GM12878 (cell line): Measurements from ENCODE around the gene CASK. TPM values are rescaled to one million over a fixed set of nuclear protein-coding genes. Genes with fewer than 3 reads are reported as not detected.

Experiments used
- ATAC-seq: fragments of 200-7000 bp; cut with Tn5 transposase; 3 replicates; pipeline ENCODE4 v1.9.1; 2020; ENCODE audit warnings: mild to moderate bottlenecking, moderate library complexity
- BruUV-seq: library from RNA; stranded (reverse); fragments of 400-500 nt; replicated peaks from 2 replicates; lab custom pipeline; 2021; lab: Mats Ljungman, UMichigan
- CTCF ChIA-PET: fragments of 300-600 bp; sonication (Branson Sonifier 250); formaldehyde crosslinking; extraction: SDS; loops from one replicate; lab custom pipeline; 2021; ENCODE audit warnings: inconsistent platforms; lab: Yijun Ruan, JAX
- POLR2A ChIA-PET: fragments of 350-600 bp; formaldehyde crosslinking; extraction: SDS; loops from one replicate; lab custom pipeline; 2021; ENCODE audit warnings: inconsistent platforms; lab: Charles Lee
- RAD21 ChIA-PET: fragments of 300-600 bp; sonication (Branson Sonifier 250); formaldehyde crosslinking; loops from one replicate; lab custom pipeline; 2023; ENCODE audit warnings: antibody characterized with exemption; ENCODE audit not compliant: unreplicated experiment; lab: Charles Lee
- SMC1A ChIA-PET: fragments of 300-600 bp; sonication (Branson Sonifier 250); formaldehyde crosslinking; loops from one replicate; lab custom pipeline; 2023; ENCODE audit not compliant: unreplicated experiment, uncharacterized antibody; lab: Charles Lee
- DNase-seq: peaks from one replicate; pipeline ENCODE4 v3.0.0-alpha.2; 2011; ENCODE audit warnings: low read depth, low spot score
- FAIRE-seq: peaks from 3 replicates; lab custom pipeline; 2011; peaks lifted over from hg19 to GRCh38; lab: Jason Lieb, UNC
- H2AFZ ChIP-seq: 2 replicates; pipeline ENCODE4 v1.6.0; 2011; ENCODE audit warnings: low read depth, low read length, control low read depth; ENCODE audit not compliant: control insufficient read depth
- H3K27ac ChIP-seq: 2 replicates; pipeline ENCODE4 v1.5.1; 2011; ENCODE audit warnings: control low read depth; ENCODE audit not compliant: control insufficient read depth, insufficient read depth
- H3K27me3 ChIP-seq, 2 experiments: replicated peaks in 1 of 2; 2 replicates each; pipeline versions ENCODE4 v1.6.0 to v1.6.1; 2011; ENCODE audit warnings: low read length in 1 of 2; ENCODE audit not compliant: control insufficient read depth in 2 of 2, insufficient read depth in 2 of 2
- H3K36me3 ChIP-seq, 2 experiments: 2 replicates each; pipeline ENCODE4 v1.5.1; 2011; ENCODE audit warnings: low read length in 1 of 2; ENCODE audit not compliant: control insufficient read depth in 2 of 2, insufficient read depth in 2 of 2
- H3K4me1 ChIP-seq: 2 replicates; pipeline ENCODE4 v1.6.1; 2011; ENCODE audit warnings: mild to moderate bottlenecking, low read length, moderate library complexity, mixed read lengths; ENCODE audit not compliant: control insufficient read depth, insufficient read depth
- H3K4me2 ChIP-seq: 2 replicates; pipeline ENCODE4 v1.6.0; 2011; ENCODE audit warnings: control low read depth; ENCODE audit not compliant: control insufficient read depth, insufficient read depth
- H3K4me3 ChIP-seq: fragments of 200-600 bp; sonication (generic); 2 replicates; pipeline ENCODE4 v1.5.1; 2016
- H3K79me2 ChIP-seq: 2 replicates; pipeline ENCODE4 v1.6.0; 2011; ENCODE audit warnings: low read length; ENCODE audit not compliant: control insufficient read depth, insufficient read depth
- H3K9ac ChIP-seq: 2 replicates; pipeline ENCODE4 v1.8.0; 2011; ENCODE audit warnings: low read length, control low read depth, mixed read lengths; ENCODE audit not compliant: control insufficient read depth, insufficient read depth
- H3K9me3 ChIP-seq: replicated peaks from 3 replicates; pipeline ENCODE4 v1.5.1; 2011; ENCODE audit warnings: mild to moderate bottlenecking, low read length; ENCODE audit not compliant: control insufficient read depth, insufficient read depth
- H4K20me1 ChIP-seq: 2 replicates; pipeline ENCODE4 v1.6.0; 2011; ENCODE audit not compliant: control insufficient read depth, insufficient read depth
- ATF2 ChIP-seq: IDR thresholded peaks from 2 replicates; pipeline ENCODE4 v1.6.1; 2012; ENCODE audit warnings: low read length, inconsistent platforms
- CHD1 ChIP-seq: IDR thresholded peaks from 2 replicates; pipeline ENCODE4 v1.6.1; 2012; ENCODE audit warnings: low read depth, low read length, improper control_type of control experiment
- HDAC2 ChIP-seq: fragments of 200-600 bp; sonication (generic); IDR thresholded peaks from 2 replicates; pipeline ENCODE4 v1.6.1; 2017
- IKZF1 ChIP-seq: fragments of 450-650 bp; conservative IDR thresholded peaks from 2 replicates; pipeline ENCODE4 v1.6.1; 2017; ENCODE audit warnings: antibody characterized with exemption, mild to moderate bottlenecking
- LARP7 ChIP-seq: fragments of 450-650 bp; IDR thresholded peaks from 2 replicates; pipeline ENCODE4 v1.6.1; 2017; ENCODE audit warnings: mild to moderate bottlenecking
- MLLT1 ChIP-seq: fragments of 450-650 bp; IDR thresholded peaks from 2 replicates; pipeline ENCODE4 v1.6.1; 2016; ENCODE audit warnings: mild to moderate bottlenecking
- NBN ChIP-seq: fragments of 450-650 bp; IDR thresholded peaks from 2 replicates; pipeline ENCODE4 v1.6.1; 2016
- POLR2AphosphoS2 ChIP-seq: IDR thresholded peaks from 2 replicates; pipeline ENCODE4 v1.6.1; 2011; ENCODE audit warnings: low read depth, mild to moderate bottlenecking, low read length, improper control_type of control experiment, moderate library complexity
- RB1 ChIP-seq: fragments of 450-650 bp; formaldehyde crosslinking; IDR thresholded peaks from 2 replicates; pipeline ENCODE4 v1.6.1; 2017; ENCODE audit warnings: mild to moderate bottlenecking, borderline replicate concordance
- RBBP5 ChIP-seq: fragments of 200-600 bp; sonication (generic); conservative IDR thresholded peaks from 2 replicates; pipeline ENCODE4 v1.6.1; 2016
- SIX5 ChIP-seq: IDR thresholded peaks from 2 replicates; pipeline ENCODE4 v1.6.1; 2011; ENCODE audit warnings: mild to moderate bottlenecking, low read depth, low read length, moderate library complexity; ENCODE audit not compliant: severe bottlenecking
- SMAD1 ChIP-seq: fragments of 450-650 bp; IDR thresholded peaks from 2 replicates; pipeline ENCODE4 v1.6.1; 2018; ENCODE audit warnings: mild to moderate bottlenecking, low read depth; ENCODE audit not compliant: partially characterized antibody
- SUPT20H ChIP-seq: IDR thresholded peaks from 2 replicates; pipeline ENCODE4 v1.6.1; 2011; ENCODE audit warnings: low read depth, mild to moderate bottlenecking, low read length, moderate library complexity, borderline replicate concordance; ENCODE audit not compliant: control insufficient read depth
- WRNIP1 ChIP-seq: IDR thresholded peaks from 2 replicates; pipeline ENCODE4 v1.6.1; 2011; ENCODE audit warnings: low read depth, low read length, improper control_type of control experiment, borderline replicate concordance
- YY1 ChIP-seq: IDR thresholded peaks from 2 replicates; pipeline ENCODE4 v1.6.1; 2011; ENCODE audit warnings: low read depth, mild to moderate bottlenecking, low read length
- ZNF592 ChIP-seq: fragments of 450-650 bp; IDR thresholded peaks from 2 replicates; pipeline ENCODE4 v1.6.1; 2017; ENCODE audit warnings: mild to moderate bottlenecking, moderate library complexity
- ZNF622 ChIP-seq: fragments of 450-650 bp; IDR thresholded peaks from 2 replicates; pipeline ENCODE4 v1.6.1; 2017; ENCODE audit warnings: mild to moderate bottlenecking, inconsistent platforms
- WGBS: methylation state at CpG from one replicate; pipeline ENCODE4 v1.1.6; 2016; ENCODE audit warnings: low lambda C conversion rate; ENCODE audit not compliant: insufficient replicate concordance, insufficient coverage; ENCODE audit errors: missing lambda C conversion rate; 5-methylcytosine and 5-hydroxymethylcytosine counted together
- in situ Hi-C: fragments of 300-500 bp; cut with MboI; formaldehyde crosslinking; loops from 9 replicates; pipeline ENCODE4 v1.14.3; 2018; ENCODE audit warnings: mixed read lengths
- intact Hi-C: fragments of 100-400 bp; cut with micrococcal nuclease; formaldehyde crosslinking; loops from one replicate; pipeline ENCODE4 v1.14.2; 2022; ENCODE audit not compliant: unreplicated experiment
- polyA plus RNA-seq, 11 experiments: library from polyadenylated mRNA; depleted of rRNA in 4 of 11; unstranded in 6 of 11; stranded (reverse) in 5 of 11; fragments of >200 nt; fragmentation: Nextera tagmentation in 4 of 11; fragmentation: Illumina TruSeq in 1 of 11; extraction: Ambion mirVana in 4 of 11; extraction: Trizol in 1 of 11; gene quantifications; 1 replicate in 1 of 11; 2 replicates in 10 of 11; pipeline versions ENCODE4 v1.2.1 to v1.2.3, GENCODE V29; 2011 to 2016; ENCODE audit warnings: inconsistent platforms in 2 of 11, missing spikeins in 2 of 11, low read depth in 1 of 11
- total RNA-seq, 4 experiments: library from RNA; depleted of rRNA in 3 of 4; stranded (reverse); fragments of >200 nt in 3 of 4; fragmentation: Illumina TruSeq in 1 of 4; extraction: Trizol in 1 of 4; gene quantifications; 2 replicates each; pipeline versions ENCODE4 v1.2.1 to v1.2.3, GENCODE V29; 2013 to 2021

Gene CASK
- total and polyA plus RNA-seq, 10 of the 15 experiments (the other 5 are each of a cell fraction or from before 2014, with no cell fraction given), result 0.60 to 45.9 (median 4.8) TPM

GRCh38 chrX:41480508-41481260 is 442.7 kb downstream of the CASK start:
- no peaks in the 10 kb centered on the region for H3K79me2 ChIP-seq
- H3K36me3 ChIP-seq, result no peaks in the 10 kb centered on the region
- H3K4me2 ChIP-seq, result no peak overlapping the region
- no peak overlapping the region for H3K4me3 ChIP-seq
- H4K20me1 ChIP-seq, result no peaks in the 10 kb centered on the region
- no peaks in the 10 kb centered on the region for H3K9me3 ChIP-seq
- no peak overlapping the region for H2AFZ ChIP-seq
- ChIA-PET CTCF (interaction anchor here (0.7 to 1.6 kb wide), 8 partner anchors 11 to 268 kb away, joined by 3 to 4 read pairs (median 3); no protein-coding TSS in a partner anchor), POLR2A (no interaction called here), RAD21 (interaction anchor here (0.7 kb wide), 1 partner anchor 204 kb away, joined by 3 read pairs; no protein-coding TSS in a partner anchor), SMC1A (interaction anchor here (0.9 to 1.4 kb wide), 2 partner anchors 47 to 143 kb away, joined by 3 read pairs; no protein-coding TSS in a partner anchor)
- DNase-seq (no peak), FAIRE-seq (no peak), ATAC-seq (no peak)
- no peak overlapping the region for H3K9ac ChIP-seq
- H3K27ac ChIP-seq, result no peak overlapping the region
- 72% methylated on average over 13 of the region's 13 CpGs for WGBS
- TF ChIP-seq POLR2AphosphoS2 (no peak), NBN (no peak), SIX5 (no peak), HDAC2 (no peak), CHD1 (no peak), ZNF592 (no peak), MLLT1 (no peak), SUPT20H (no peak), RB1 (no peak), RBBP5 (no peak), IKZF1 (no peak), ZNF622 (no peak), YY1 (no peak), WRNIP1 (no peak), LARP7 (no peak), ATF2 (no peak), SMAD1 (no peak)
- BruUV-seq, result no TSS peak
- in situ Hi-C loops (no loop called here), intact Hi-C loops (no loop called here)
- no peaks in the 10 kb centered on the region for H3K4me1 ChIP-seq
- H3K27me3 ChIP-seq, result no peaks in the 10 kb centered on the region; a peak in 1 of 4 replicates
